HCT116 (cell line): Measurements from ENCODE around the gene ZFYVE16. TPM values are rescaled to one million over a fixed set of nuclear protein-coding genes. Genes with fewer than 3 reads are reported as not detected.

Source experiments
- ATAC-seq: fragments of 200-7000 bp; cut with Tn5 transposase; 2 replicates; pipeline ENCODE4 v1.9.1; 2020; ENCODE audit warnings: mild to moderate bottlenecking, moderate library complexity
- BruUV-seq: library from RNA; stranded (reverse); fragments of 400-500 nt; replicated peaks from 2 replicates; lab custom pipeline; 2021; lab: Mats Ljungman, UMichigan
- CTCF ChIA-PET: fragments of 300-600 bp; sonication (Branson Sonifier 250); formaldehyde crosslinking; loops from one replicate; lab custom pipeline; 2021; ENCODE audit warnings: antibody characterized with exemption; lab: Charles Lee
- POLR2A ChIA-PET: fragments of 300-600, 350-600 bp; sonication (Branson Sonifier 250); formaldehyde crosslinking; loops from one replicate; lab custom pipeline; 2021; ENCODE audit warnings: antibody characterized with exemption; lab: Charles Lee
- RAD21 ChIA-PET, 2 experiments: fragments of 300-600 bp; sonication (Branson Sonifier 250); formaldehyde crosslinking; loops; one replicate each; lab custom pipeline; 2023; ENCODE audit warnings: low total read pairs in 2 of 2; ENCODE audit not compliant: uncharacterized antibody in 2 of 2, unreplicated experiment in 2 of 2, low non-redundant PET in 1 of 2; lab: Charles Lee
- DNase-seq: peaks from one replicate; pipeline ENCODE4 v3.0.0-alpha.2; 2010; ENCODE audit warnings: low read depth, low spot score
- H2AFZ ChIP-seq: fragments of 200-600 bp; shearing (Covaris generic), sonication (generic); 2 replicates; pipeline ENCODE4 v1.6.1; 2017; ENCODE audit warnings: low read depth, mixed run types, mixed read lengths, antibody characterized with exemption, low read length; ENCODE audit not compliant: poor library complexity, severe bottlenecking
- H3K27ac ChIP-seq: 2 replicates; pipeline ENCODE4 v1.5.1; 2012; ENCODE audit warnings: low read depth, low read length
- H3K27me3 ChIP-seq: fragments of 200-600 bp; sonication (generic); 2 replicates; pipeline ENCODE4 v1.6.1; 2016; ENCODE audit warnings: mixed run types, low read length, mixed read lengths; ENCODE audit not compliant: insufficient read depth
- H3K36me3 ChIP-seq, 2 experiments: fragments of 200-500 bp in 1 of 2; fragments of 200-600 bp in 1 of 2; sonication (Bioruptor generic) in 1 of 2; sonication (generic) in 1 of 2; 2 replicates each; pipeline versions ENCODE4 v1.5.1 to v1.6.1; 2014 to 2016; ENCODE audit warnings: low read length in 2 of 2, inconsistent platforms in 1 of 2, mixed read lengths in 1 of 2, mixed run types in 1 of 2; ENCODE audit not compliant: insufficient read depth in 2 of 2, control insufficient read depth in 1 of 2
- H3K4me1 ChIP-seq, 2 experiments: fragments of 200-600 bp in 1 of 2; sonication (generic) in 1 of 2; 2 replicates each; pipeline versions ENCODE4 v1.5.1 to v1.6.1; 2012 to 2017; ENCODE audit warnings: low read length in 2 of 2, inconsistent platforms in 1 of 2, mild to moderate bottlenecking in 1 of 2, mixed read lengths in 1 of 2, mixed run types in 1 of 2, moderate library complexity in 1 of 2; ENCODE audit not compliant: insufficient read depth in 2 of 2, control insufficient read depth in 1 of 2
- H3K4me2 ChIP-seq: fragments of 200-600 bp; sonication (generic); 2 replicates; pipeline ENCODE4 v1.6.1; 2017; ENCODE audit warnings: mixed run types, low read length, mixed read lengths
- H3K4me3 ChIP-seq, 2 experiments: fragments of 200-600 bp in 1 of 2; sonication (generic) in 1 of 2; replicated peaks in 1 of 2; 2 replicates each; pipeline ENCODE4 v1.5.1; 2011 to 2016; ENCODE audit warnings: low read length in 2 of 2, control low read depth in 1 of 2, low read depth in 1 of 2, mild to moderate bottlenecking in 1 of 2, mixed read lengths in 1 of 2, mixed run types in 1 of 2
- H3K79me2 ChIP-seq: fragments of 200-600 bp; sonication (generic); 2 replicates; pipeline ENCODE4 v1.6.1; 2017; ENCODE audit warnings: mild to moderate bottlenecking, mixed run types, low read length, moderate library complexity, mixed read lengths; ENCODE audit not compliant: insufficient read depth
- H3K9ac ChIP-seq: fragments of 200-600 bp; sonication (generic); 2 replicates; pipeline ENCODE4 v1.6.1; 2016; ENCODE audit warnings: low read length, mixed read lengths
- H3K9me2 ChIP-seq: fragments of 200-600 bp; sonication (generic), shearing (Covaris generic); 2 replicates; pipeline ENCODE4 v1.6.1; 2017; ENCODE audit warnings: mixed run types, mild to moderate bottlenecking, moderate library complexity; ENCODE audit not compliant: insufficient read depth
- H3K9me3 ChIP-seq, 2 experiments: fragments of 200-500 bp in 1 of 2; fragments of 200-600 bp in 1 of 2; sonication (Bioruptor generic) in 1 of 2; sonication (generic) in 1 of 2; 2 replicates each; pipeline ENCODE4 v1.6.1; 2014 to 2017; ENCODE audit warnings: low read length in 2 of 2, mixed read lengths in 2 of 2, inconsistent platforms in 1 of 2, low read depth in 1 of 2, mild to moderate bottlenecking in 1 of 2, mixed run types in 1 of 2, moderate library complexity in 1 of 2; ENCODE audit not compliant: control insufficient read depth in 1 of 2, insufficient read depth in 1 of 2
- H4K20me1 ChIP-seq: fragments of 200-600 bp; sonication (generic), shearing (Covaris generic); 2 replicates; pipeline ENCODE4 v1.6.1; 2017; ENCODE audit warnings: mixed run types, mild to moderate bottlenecking, moderate library complexity; ENCODE audit not compliant: insufficient read depth
- CEBPB ChIP-seq: IDR thresholded peaks from 2 replicates; pipeline ENCODE4 v1.6.1; 2012; ENCODE audit warnings: low read depth
- ELF1 ChIP-seq: IDR thresholded peaks from 2 replicates; pipeline ENCODE4 v1.6.1; 2012; ENCODE audit warnings: low read depth, borderline replicate concordance
- EZH2phosphoT487 ChIP-seq: fragments of 200-600 bp; IDR thresholded peaks from 2 replicates; pipeline ENCODE4 v1.6.1; 2018; ENCODE audit warnings: antibody characterized with exemption, borderline replicate concordance
- FOSL1 ChIP-seq: IDR thresholded peaks from 2 replicates; pipeline ENCODE4 v1.6.1; 2012; ENCODE audit warnings: low read depth
- JUND ChIP-seq: IDR thresholded peaks from 2 replicates; pipeline ENCODE4 v1.6.1; 2012
- POLR2A ChIP-seq: IDR thresholded peaks from 2 replicates; pipeline ENCODE4 v1.7.0; 2011; ENCODE audit warnings: borderline replicate concordance; ENCODE audit not compliant: insufficient read depth, insufficient read length; ENCODE audit errors: extremely low read depth
- POLR2AphosphoS5 ChIP-seq: IDR thresholded peaks from 2 replicates; pipeline ENCODE4 v1.6.1; 2011; ENCODE audit warnings: mild to moderate bottlenecking, low read depth, low read length, moderate library complexity
- SIN3A ChIP-seq: IDR thresholded peaks from 2 replicates; pipeline ENCODE4 v1.6.1; 2012; ENCODE audit warnings: low read depth
- SRF ChIP-seq: IDR thresholded peaks from 2 replicates; pipeline ENCODE4 v1.6.1; 2012; ENCODE audit warnings: low read depth
- TCF7L2 ChIP-seq: IDR thresholded peaks from 2 replicates; pipeline ENCODE4 v1.7.0; 2011; ENCODE audit warnings: borderline replicate concordance, inconsistent platforms; ENCODE audit not compliant: insufficient read depth, insufficient read length; ENCODE audit errors: extremely low read depth
- YY1 ChIP-seq: IDR thresholded peaks from 2 replicates; pipeline ENCODE4 v1.6.1; 2011; ENCODE audit warnings: low read length, low read depth, moderate library complexity, mild to moderate bottlenecking; ENCODE audit not compliant: insufficient replicate concordance; ENCODE audit errors: extremely low read depth
- ZFX ChIP-seq: fragments of 450-650 bp; IDR thresholded peaks from 2 replicates; pipeline ENCODE4 v1.6.1; 2017
- ZNF274 ChIP-seq: fragments of 200-500 bp; sonication (Bioruptor generic); IDR thresholded peaks from 2 replicates; pipeline ENCODE4 v1.6.1; 2014; ENCODE audit warnings: mild to moderate bottlenecking, low read depth, low read length, inconsistent platforms
- intact Hi-C: fragments of 100-400 bp; cut with micrococcal nuclease; formaldehyde crosslinking; loops from 2 replicates; pipeline ENCODE4 v1.10.0; 2022
- total RNA-seq: library from RNA; stranded (reverse); gene quantifications from one replicate; pipeline ENCODE4 v1.2.1, GENCODE V29; 2021; ENCODE audit not compliant: unreplicated experiment
- TF ChIP-seq, protein P1 (sequence below): IDR thresholded peaks from 2 replicates; pipeline ENCODE4 v1.6.1; 2012
- TF ChIP-seq, protein P2 (sequence below), 3 experiments: fragments of 200-600 bp in 1 of 3; sonication (generic) in 1 of 3; IDR thresholded peaks in 2 of 3; conservative IDR thresholded peaks in 1 of 3; 2 replicates each; pipeline ENCODE4 v1.5.1; 2012 to 2017; ENCODE audit warnings: low read depth in 2 of 3, low read length in 2 of 3, antibody characterized with exemption in 1 of 3, borderline replicate concordance in 1 of 3, control low read depth in 1 of 3, mild to moderate bottlenecking in 1 of 3, mixed read lengths in 1 of 3, mixed run types in 1 of 3, moderate library complexity in 1 of 3; ENCODE audit not compliant: insufficient read depth in 1 of 3
- TF ChIP-seq, protein P3 (sequence below): IDR thresholded peaks from 2 replicates; pipeline ENCODE4 v1.6.1; 2012

ZFYVE16 gene
- total RNA-seq, 1 experiment from 2014 or later, result 24.2 TPM

DNA sequence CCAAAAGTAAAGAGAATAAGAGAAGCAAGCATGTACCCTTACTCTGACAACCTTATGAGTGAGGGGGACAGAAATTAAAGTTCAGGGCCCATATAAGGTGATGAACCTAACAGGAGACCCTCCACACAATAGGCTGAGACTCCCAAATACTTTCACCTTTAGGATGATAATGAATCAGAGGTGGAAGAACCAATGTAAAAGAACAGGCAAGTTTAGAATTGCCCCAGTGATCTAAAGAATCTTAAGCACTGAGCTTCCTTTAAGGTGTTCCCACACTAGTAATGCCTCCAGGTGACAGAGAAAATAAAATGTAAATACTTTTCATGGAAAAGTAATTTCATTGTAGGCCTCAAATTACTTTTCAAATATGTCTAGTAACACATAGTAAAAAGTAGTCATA lies 71.8 kb downstream of the ZFYVE16 start:
- Histone ChIP-seq H3K9me3 (peaks cover 0 to 4% of the 10 kb centered on the region in 2 experiments; a peak in 1 of 4 replicates), H3K4me2 (no peak overlapping the region), H3K9me2 (no peaks in the 10 kb centered on the region), H3K27ac (no peak overlapping the region), H3K4me3 (no peak overlapping the region), H4K20me1 (no peaks in the 10 kb centered on the region), H3K79me2 (no peaks in the 10 kb centered on the region), H3K36me3 (peaks cover 7% of the 10 kb centered on the region in 2 experiments), H3K27me3 (no peaks in the 10 kb centered on the region), H3K9ac (no peak overlapping the region), H3K4me1 (no peaks in the 10 kb centered on the region), H2AFZ (no peak overlapping the region)
- no peak for TF ChIP-seq POLR2A
- TF ChIP-seq FOSL1, result no peak
- TF ChIP-seq ELF1, result no peak
- TF ChIP-seq, protein P1, sequence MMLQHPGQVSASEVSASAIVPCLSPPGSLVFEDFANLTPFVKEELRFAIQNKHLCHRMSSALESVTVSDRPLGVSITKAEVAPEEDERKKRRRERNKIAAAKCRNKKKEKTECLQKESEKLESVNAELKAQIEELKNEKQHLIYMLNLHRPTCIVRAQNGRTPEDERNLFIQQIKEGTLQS, result no peak
- TF ChIP-seq ZFX, result no peak
- TF ChIP-seq, protein P2, sequence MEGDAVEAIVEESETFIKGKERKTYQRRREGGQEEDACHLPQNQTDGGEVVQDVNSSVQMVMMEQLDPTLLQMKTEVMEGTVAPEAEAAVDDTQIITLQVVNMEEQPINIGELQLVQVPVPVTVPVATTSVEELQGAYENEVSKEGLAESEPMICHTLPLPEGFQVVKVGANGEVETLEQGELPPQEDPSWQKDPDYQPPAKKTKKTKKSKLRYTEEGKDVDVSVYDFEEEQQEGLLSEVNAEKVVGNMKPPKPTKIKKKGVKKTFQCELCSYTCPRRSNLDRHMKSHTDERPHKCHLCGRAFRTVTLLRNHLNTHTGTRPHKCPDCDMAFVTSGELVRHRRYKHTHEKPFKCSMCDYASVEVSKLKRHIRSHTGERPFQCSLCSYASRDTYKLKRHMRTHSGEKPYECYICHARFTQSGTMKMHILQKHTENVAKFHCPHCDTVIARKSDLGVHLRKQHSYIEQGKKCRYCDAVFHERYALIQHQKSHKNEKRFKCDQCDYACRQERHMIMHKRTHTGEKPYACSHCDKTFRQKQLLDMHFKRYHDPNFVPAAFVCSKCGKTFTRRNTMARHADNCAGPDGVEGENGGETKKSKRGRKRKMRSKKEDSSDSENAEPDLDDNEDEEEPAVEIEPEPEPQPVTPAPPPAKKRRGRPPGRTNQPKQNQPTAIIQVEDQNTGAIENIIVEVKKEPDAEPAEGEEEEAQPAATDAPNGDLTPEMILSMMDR (IDR thresholded peaks at IDR 0.05 in 2 of 3, conservative IDR thresholded peaks at IDR 0.05 in 1 of 3; ENCODE audit: borderline replicate concordance in 1 of 3, insufficient read depth in 1 of 3, low read depth in 2 of 3, low read length in 2 of 3), result no peak
- no peak for TF ChIP-seq SIN3A
- TF ChIP-seq ZNF274, result no peak
- TF ChIP-seq, protein P3, sequence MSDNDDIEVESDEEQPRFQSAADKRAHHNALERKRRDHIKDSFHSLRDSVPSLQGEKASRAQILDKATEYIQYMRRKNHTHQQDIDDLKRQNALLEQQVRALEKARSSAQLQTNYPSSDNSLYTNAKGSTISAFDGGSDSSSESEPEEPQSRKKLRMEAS, result no peak
- no peak for TF ChIP-seq TCF7L2
- TF ChIP-seq POLR2AphosphoS5, result no peak
- TF ChIP-seq SRF, result no peak
- TF ChIP-seq EZH2phosphoT487, result no peak
- no peak for TF ChIP-seq YY1
- TF ChIP-seq JUND, result no peak
- TF ChIP-seq CEBPB, result no peak
- POLR2A ChIA-PET, result no interaction called here
- CTCF ChIA-PET, result interaction anchor here (1.1 kb wide), 1 partner anchor 13 kb away, joined by 3 read pairs; no protein-coding TSS in a partner anchor
- BruUV-seq, result no TSS peak
- intact Hi-C loops, result no loop called here
- no peak for ATAC-seq
- no peak for DNase-seq
- RAD21 ChIA-PET, result interaction anchor here in 1 of 2 experiments (0.8 kb wide), 1 partner anchor 192 kb away, joined by 3 read pairs; no protein-coding TSS in a partner anchor
